A549 (cell line): ENCODE data around the gene KRT16. TPM values are rescaled to one million over a fixed set of nuclear protein-coding genes. Genes with fewer than 3 reads are reported as not detected.
A peak's percentile ranks its signal among the peaks of the same experiment; 100 is the strongest.

ENCODE experiments used
- ATAC-seq, 2 experiments: fragments of 200-7000 bp in 1 of 2; fragments of >200 bp in 1 of 2; cut with Nextera tagmentation in 1 of 2; cut with Tn5 transposase in 1 of 2; 3 replicates each; pipeline versions ENCODE4 v1.8.0 to v1.9.1; 2018 to 2020; ENCODE audit warnings: mild to moderate bottlenecking in 1 of 2, moderate library complexity in 1 of 2
- CTCF ChIA-PET: fragments of 300-600 bp; sonication (Branson Sonifier 250); formaldehyde crosslinking; extraction: SDS; loops from one replicate; lab custom pipeline; 2021; ENCODE audit warnings: antibody characterized with exemption, inconsistent platforms; lab: Yijun Ruan, JAX
- POLR2A ChIA-PET: fragments of 350-600 bp; formaldehyde crosslinking; extraction: SDS; loops from one replicate; lab custom pipeline; 2021; ENCODE audit warnings: antibody characterized with exemption, inconsistent platforms; lab: Yijun Ruan, JAX
- DNase-seq, 2 experiments: peaks; one replicate each; pipeline versions ENCODE4 v3.0.0 to v3.0.0-alpha.2; 2011 to 2016; ENCODE audit warnings: low read depth in 1 of 2, low spot score in 1 of 2
- FAIRE-seq: peaks from 2 replicates; lab custom pipeline; 2011; peaks lifted over from hg19 to GRCh38; lab: Jason Lieb, UNC
- H3K27ac ChIP-seq, 2 experiments: fragments of >200 bp; sonication (Bioruptor Twin); formaldehyde crosslinking; 3 replicates each; pipeline ENCODE4 v1.5.1; 2016 to 2017
- H3K4me1 ChIP-seq: fragments of >200 bp; sonication (Bioruptor Twin); formaldehyde crosslinking; 3 replicates; pipeline ENCODE4 v1.6.1; 2016
- H3K4me2 ChIP-seq: fragments of >200 bp; sonication (Bioruptor Twin); formaldehyde crosslinking; 3 replicates; pipeline ENCODE4 v1.6.1; 2016
- H3K4me3 ChIP-seq: fragments of >200 bp; sonication (Bioruptor Twin); formaldehyde crosslinking; 3 replicates; pipeline ENCODE4 v1.5.1; 2016
- H3K9me3 ChIP-seq: fragments of >200 bp; sonication (Bioruptor Twin); formaldehyde crosslinking; 3 replicates; pipeline ENCODE4 v1.6.1; 2016
- BHLHE40 ChIP-seq: IDR thresholded peaks from 2 replicates; pipeline ENCODE4 v1.6.1; 2012; ENCODE audit warnings: low read depth, low read length, inconsistent platforms
- CBX2 ChIP-seq: fragments of 200-600 bp; sonication (generic); IDR thresholded peaks from 2 replicates; pipeline ENCODE4 v1.6.1; 2016; ENCODE audit warnings: low read depth, mild to moderate bottlenecking, borderline replicate concordance
- CBX8 ChIP-seq: fragments of 200-600 bp; sonication (generic); IDR thresholded peaks from 2 replicates; pipeline ENCODE4 v1.6.1; 2016
- CHD2 ChIP-seq: fragments of 150-350 bp; IDR thresholded peaks from 2 replicates; pipeline ENCODE4 v1.6.1; 2014; ENCODE audit warnings: low read length; ENCODE audit not compliant: partially characterized antibody
- CHD4 ChIP-seq: fragments of 200-600 bp; sonication (generic); IDR thresholded peaks from 2 replicates; pipeline ENCODE4 v1.6.1; 2016; ENCODE audit warnings: antibody characterized with exemption, mild to moderate bottlenecking, borderline replicate concordance
- ESRRA ChIP-seq: fragments of 150-350 bp; IDR thresholded peaks from 2 replicates; pipeline ENCODE4 v1.6.1; 2014; ENCODE audit warnings: mild to moderate bottlenecking, low read length, borderline replicate concordance
- FOSL2 ChIP-seq, 2 experiments: fragments of 450-650 bp in 1 of 2; fragments of >200 bp in 1 of 2; sonication (Bioruptor Twin) in 1 of 2; formaldehyde crosslinking; IDR thresholded peaks; 2 replicates each; pipeline versions ENCODE4 v1.5.0 to v1.6.1; 2016 to 2020; ENCODE audit warnings: mild to moderate bottlenecking in 1 of 2, moderate library complexity in 1 of 2
- HDAC2 ChIP-seq: fragments of 200-600 bp; sonication (generic); IDR thresholded peaks from 2 replicates; pipeline ENCODE4 v1.6.1; 2016
- HEYL ChIP-seq: fragments of 250-450 bp; sonication (Bioruptor Pico); IDR thresholded peaks from 2 replicates; pipeline ENCODE4 v1.8.0; 2021; ENCODE audit warnings: mild to moderate bottlenecking, moderate library complexity
- HOXA7 ChIP-seq: fragments of 250-450 bp; sonication (Bioruptor Pico); IDR thresholded peaks from 2 replicates; pipeline ENCODE4 v1.5.0; 2020; ENCODE audit warnings: mild to moderate bottlenecking, moderate library complexity
- HOXB13 ChIP-seq: fragments of 250-450 bp; sonication (Bioruptor Pico); IDR thresholded peaks from 2 replicates; pipeline ENCODE4 v1.5.0; 2020; ENCODE audit warnings: low read depth, mild to moderate bottlenecking, moderate library complexity
- HOXB5 ChIP-seq: fragments of 250-450 bp; sonication (Bioruptor Pico); IDR thresholded peaks from 2 replicates; pipeline ENCODE4 v1.5.0; 2020; ENCODE audit warnings: mild to moderate bottlenecking, moderate library complexity
- MAFK ChIP-seq: fragments of 450-650 bp; IDR thresholded peaks from 2 replicates; pipeline ENCODE4 v1.6.1; 2014; ENCODE audit not compliant: partially characterized antibody
- MAZ ChIP-seq: fragments of 150-350 bp; IDR thresholded peaks from 2 replicates; pipeline ENCODE4 v1.6.1; 2014; ENCODE audit warnings: antibody characterized with exemption, low read depth, low read length, borderline replicate concordance
- MYC ChIP-seq: IDR thresholded peaks from 2 replicates; pipeline ENCODE4 v1.6.1; 2012; ENCODE audit warnings: mild to moderate bottlenecking, inconsistent platforms, low read length, improper control_type of control experiment, borderline replicate concordance
- PHF8 ChIP-seq: fragments of 200-600 bp; sonication (generic); IDR thresholded peaks from 2 replicates; pipeline ENCODE4 v1.6.1; 2016; ENCODE audit warnings: low read depth, mild to moderate bottlenecking, antibody characterized with exemption, moderate library complexity, borderline replicate concordance
- POLR2A ChIP-seq: IDR thresholded peaks from 2 replicates; pipeline ENCODE4 v1.6.1; 2012; ENCODE audit warnings: mild to moderate bottlenecking, low read length
- RCOR1 ChIP-seq: fragments of 150-350 bp; IDR thresholded peaks from 2 replicates; pipeline ENCODE4 v1.6.1; 2014; ENCODE audit warnings: antibody characterized with exemption, low read length, low read depth
- SMC3 ChIP-seq: fragments of >200 bp; sonication (Bioruptor Twin); formaldehyde crosslinking; IDR thresholded peaks from 3 replicates; pipeline ENCODE4 v1.6.1; 2018; ENCODE audit warnings: inconsistent platforms
- TFCP2L1 ChIP-seq: fragments of 250-450 bp; sonication (Bioruptor Pico); IDR thresholded peaks from 2 replicates; pipeline ENCODE4 v1.5.0; 2021; ENCODE audit warnings: mild to moderate bottlenecking
- ZC3H11A ChIP-seq: fragments of 450-650 bp; IDR thresholded peaks from 2 replicates; pipeline ENCODE4 v1.6.1; 2014; ENCODE audit warnings: antibody characterized with exemption, mild to moderate bottlenecking
- ZSCAN20 ChIP-seq: fragments of 250-450 bp; sonication (Bioruptor Pico); IDR thresholded peaks from 2 replicates; pipeline ENCODE4 v1.8.0; 2022; ENCODE audit warnings: mild to moderate bottlenecking, moderate library complexity
- WGBS: methylation state at CpG from one replicate; pipeline ENCODE4 v1.1.6; 2017; ENCODE audit errors: missing lambda C conversion rate; 5-methylcytosine and 5-hydroxymethylcytosine counted together
- polyA plus RNA-seq, 4 experiments: library from polyadenylated mRNA; depleted of rRNA in 3 of 4; stranded (reverse); fragments of >200 nt; fragmentation: RNase III in 1 of 4; extraction: RNeasy Plus Mini Kit Qiagen cat#74134 plus additional on column Dnase treatment in 1 of 4; gene quantifications; 2 replicates in 3 of 4; 3 replicates in 1 of 4; pipeline ENCODE4 v1.2.3, GENCODE V29; 2011 to 2017
- TF ChIP-seq, protein P1 (sequence below): IDR thresholded peaks from 2 replicates; pipeline ENCODE4 v1.6.1; 2012; ENCODE audit warnings: low read depth, borderline replicate concordance
- TF ChIP-seq, protein P2 (sequence below): fragments of >200 bp; sonication (Bioruptor Twin); formaldehyde crosslinking; IDR thresholded peaks from 3 replicates; pipeline ENCODE4 v1.5.1; 2016
- TF ChIP-seq, protein P3 (sequence below): fragments of 450-650 bp; IDR thresholded peaks from 2 replicates; pipeline ENCODE4 v1.6.1; 2014; ENCODE audit warnings: antibody characterized with exemption
- TF ChIP-seq, protein P4 (sequence below): fragments of 150-350 bp; IDR thresholded peaks from 2 replicates; pipeline ENCODE4 v1.6.1; 2014; ENCODE audit warnings: low read depth, mild to moderate bottlenecking, low read length
- TF ChIP-seq, protein P5 (sequence below): fragments of >200 bp; sonication (Bioruptor Twin); formaldehyde crosslinking; IDR thresholded peaks from 2 replicates; pipeline ENCODE4 v1.6.1; 2016
- TF ChIP-seq, protein P6 (sequence below): fragments of 250-450 bp; sonication (Bioruptor Pico); IDR thresholded peaks from 2 replicates; pipeline ENCODE4 v1.5.0; 2021; ENCODE audit warnings: mild to moderate bottlenecking, moderate library complexity, borderline replicate concordance

Gene KRT16
- polyA plus RNA-seq, 2 of the 4 experiments (the other 2 are of a cell fraction) = 0.28 TPM; not detected in 1

DNA sequence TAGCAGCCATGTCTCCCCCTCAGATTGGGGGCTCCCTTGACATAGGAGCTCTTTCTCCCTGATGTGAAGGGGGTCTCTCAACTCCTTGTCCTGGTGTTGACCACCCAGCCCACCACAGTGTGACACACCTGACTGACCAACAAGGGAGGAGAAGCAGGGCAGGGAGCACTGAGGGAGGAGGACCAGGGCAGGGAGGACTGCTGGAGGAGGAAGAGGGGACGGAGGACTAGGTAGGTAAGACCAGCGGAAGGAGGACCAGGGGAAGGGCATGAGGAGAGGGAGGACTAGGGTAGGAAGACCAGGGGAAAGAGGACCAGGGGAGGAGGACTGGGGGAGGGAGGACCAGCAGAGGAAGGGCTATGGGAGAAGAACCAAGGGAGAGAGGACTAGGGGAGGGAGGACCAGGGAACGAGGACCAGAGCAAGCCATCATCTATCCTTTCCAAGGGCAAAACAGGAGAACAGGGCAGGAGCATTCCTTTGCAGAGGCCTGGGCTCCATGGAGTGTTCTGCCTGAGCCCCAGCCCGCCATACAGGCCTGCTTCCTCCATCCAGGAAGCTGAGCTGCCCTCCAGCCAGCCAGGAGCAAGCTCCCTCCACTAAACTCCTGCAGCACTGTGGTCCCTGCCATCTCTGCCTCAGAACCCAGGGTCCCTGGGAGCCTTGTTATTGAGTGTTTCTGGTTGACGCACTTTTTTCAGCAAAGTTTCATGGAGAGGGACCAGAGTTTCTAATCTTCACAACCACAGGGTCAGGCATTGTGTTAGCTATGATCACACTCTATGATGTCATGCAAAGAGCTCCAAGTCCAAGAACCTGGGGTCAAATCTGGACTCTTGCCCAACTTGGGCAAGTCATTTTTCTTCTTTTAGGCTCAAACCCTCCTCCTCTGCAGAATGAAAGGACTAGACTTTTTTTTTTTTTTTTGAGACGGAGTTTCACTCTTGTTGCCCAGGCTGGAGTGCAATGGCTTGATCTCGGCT, 27.2 kb upstream of the KRT16 start:
- TF ChIP-seq CBX2 = no peak
- no peak for TF ChIP-seq MAFK
- no peak for TF ChIP-seq RCOR1
- TF ChIP-seq BHLHE40 = no peak
- TF ChIP-seq HEYL = no peak
- TF ChIP-seq SMC3 = no peak
- TF ChIP-seq ZC3H11A = no peak
- TF ChIP-seq, protein P1, sequence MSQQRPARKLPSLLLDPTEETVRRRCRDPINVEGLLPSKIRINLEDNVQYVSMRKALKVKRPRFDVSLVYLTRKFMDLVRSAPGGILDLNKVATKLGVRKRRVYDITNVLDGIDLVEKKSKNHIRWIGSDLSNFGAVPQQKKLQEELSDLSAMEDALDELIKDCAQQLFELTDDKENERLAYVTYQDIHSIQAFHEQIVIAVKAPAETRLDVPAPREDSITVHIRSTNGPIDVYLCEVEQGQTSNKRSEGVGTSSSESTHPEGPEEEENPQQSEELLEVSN = no peak
- TF ChIP-seq PHF8 = no peak
- TF ChIP-seq, protein P2, sequence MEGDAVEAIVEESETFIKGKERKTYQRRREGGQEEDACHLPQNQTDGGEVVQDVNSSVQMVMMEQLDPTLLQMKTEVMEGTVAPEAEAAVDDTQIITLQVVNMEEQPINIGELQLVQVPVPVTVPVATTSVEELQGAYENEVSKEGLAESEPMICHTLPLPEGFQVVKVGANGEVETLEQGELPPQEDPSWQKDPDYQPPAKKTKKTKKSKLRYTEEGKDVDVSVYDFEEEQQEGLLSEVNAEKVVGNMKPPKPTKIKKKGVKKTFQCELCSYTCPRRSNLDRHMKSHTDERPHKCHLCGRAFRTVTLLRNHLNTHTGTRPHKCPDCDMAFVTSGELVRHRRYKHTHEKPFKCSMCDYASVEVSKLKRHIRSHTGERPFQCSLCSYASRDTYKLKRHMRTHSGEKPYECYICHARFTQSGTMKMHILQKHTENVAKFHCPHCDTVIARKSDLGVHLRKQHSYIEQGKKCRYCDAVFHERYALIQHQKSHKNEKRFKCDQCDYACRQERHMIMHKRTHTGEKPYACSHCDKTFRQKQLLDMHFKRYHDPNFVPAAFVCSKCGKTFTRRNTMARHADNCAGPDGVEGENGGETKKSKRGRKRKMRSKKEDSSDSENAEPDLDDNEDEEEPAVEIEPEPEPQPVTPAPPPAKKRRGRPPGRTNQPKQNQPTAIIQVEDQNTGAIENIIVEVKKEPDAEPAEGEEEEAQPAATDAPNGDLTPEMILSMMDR = no peak
- TF ChIP-seq HOXB13 (CRISPR knock-in tag) = no peak
- no peak for TF ChIP-seq FOSL2 (IDR thresholded peaks at IDR 0.05)
- TF ChIP-seq FOSL2 (CRISPR knock-in tag; IDR thresholded peaks at IDR 0.05) = no peak
- TF ChIP-seq, protein P3, sequence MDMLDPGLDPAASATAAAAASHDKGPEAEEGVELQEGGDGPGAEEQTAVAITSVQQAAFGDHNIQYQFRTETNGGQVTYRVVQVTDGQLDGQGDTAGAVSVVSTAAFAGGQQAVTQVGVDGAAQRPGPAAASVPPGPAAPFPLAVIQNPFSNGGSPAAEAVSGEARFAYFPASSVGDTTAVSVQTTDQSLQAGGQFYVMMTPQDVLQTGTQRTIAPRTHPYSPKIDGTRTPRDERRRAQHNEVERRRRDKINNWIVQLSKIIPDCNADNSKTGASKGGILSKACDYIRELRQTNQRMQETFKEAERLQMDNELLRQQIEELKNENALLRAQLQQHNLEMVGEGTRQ = no peak
- TF ChIP-seq, protein P4, sequence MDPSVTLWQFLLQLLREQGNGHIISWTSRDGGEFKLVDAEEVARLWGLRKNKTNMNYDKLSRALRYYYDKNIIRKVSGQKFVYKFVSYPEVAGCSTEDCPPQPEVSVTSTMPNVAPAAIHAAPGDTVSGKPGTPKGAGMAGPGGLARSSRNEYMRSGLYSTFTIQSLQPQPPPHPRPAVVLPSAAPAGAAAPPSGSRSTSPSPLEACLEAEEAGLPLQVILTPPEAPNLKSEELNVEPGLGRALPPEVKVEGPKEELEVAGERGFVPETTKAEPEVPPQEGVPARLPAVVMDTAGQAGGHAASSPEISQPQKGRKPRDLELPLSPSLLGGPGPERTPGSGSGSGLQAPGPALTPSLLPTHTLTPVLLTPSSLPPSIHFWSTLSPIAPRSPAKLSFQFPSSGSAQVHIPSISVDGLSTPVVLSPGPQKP = no peak
- no peak for TF ChIP-seq POLR2A
- no peak for TF ChIP-seq ESRRA
- no peak for TF ChIP-seq HDAC2
- CTCF ChIA-PET = interaction anchor here (0.7 to 18.4 kb wide), 8 partner anchors 8 to 779 kb away, joined by 3 to 678 read pairs (median 12); no protein-coding TSS in a partner anchor
- H3K27ac ChIP-seq = no peak overlapping the region
- no peak overlapping the region for H3K4me2 ChIP-seq
- DNase-seq = no peak
- peak in 1 of 2 experiments; percentile 11; a peak in 2 of 6 replicates for ATAC-seq
- 85% methylated on average over 7 of the region's 7 CpGs for WGBS
- no peaks in the 10 kb centered on the region for H3K4me1 ChIP-seq
- H3K4me3 ChIP-seq = no peak overlapping the region
- no peak for FAIRE-seq
- no peaks in the 10 kb centered on the region for H3K9me3 ChIP-seq
- POLR2A ChIA-PET = no interaction called here

DNA sequence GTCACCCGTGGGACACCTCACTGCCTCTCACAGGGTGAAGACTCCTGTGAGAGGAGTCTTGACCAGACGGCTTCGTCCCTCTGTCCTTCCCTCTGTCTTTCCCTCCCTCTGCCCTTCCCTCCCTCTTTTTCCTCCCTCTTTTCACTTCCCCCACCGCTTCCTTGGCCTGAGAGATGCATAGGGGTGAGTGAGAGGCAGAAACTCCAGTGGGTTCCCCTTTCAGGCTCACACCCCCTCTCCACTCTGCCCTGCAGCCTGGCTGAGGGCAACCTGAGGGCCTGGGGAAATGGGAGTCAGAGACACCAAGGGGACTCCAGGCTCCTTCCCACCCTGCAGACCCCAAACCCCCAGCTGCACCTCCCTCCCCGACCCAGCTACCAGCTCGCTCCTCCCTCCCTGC, 26.4 kb upstream of the KRT16 start:
- CTCF ChIA-PET = interaction anchor here (1.1 to 18.4 kb wide), 4 partner anchors 9 to 90 kb away, joined by 5 to 678 read pairs (median 14); no protein-coding TSS in a partner anchor
- Histone ChIP-seq H3K4me2 (no peak overlapping the region), H3K4me3 (no peak overlapping the region), H3K27ac (no peak overlapping the region), H3K9me3 (no peaks in the 10 kb centered on the region), H3K4me1 (no peaks in the 10 kb centered on the region)
- ATAC-seq (no peak), FAIRE-seq (no peak)
- 81% methylated on average over 6 of the region's 6 CpGs for WGBS
- TF ChIP-seq, protein P3 = no peak
- TF ChIP-seq CBX8 = no peak
- TF ChIP-seq, protein P5, sequence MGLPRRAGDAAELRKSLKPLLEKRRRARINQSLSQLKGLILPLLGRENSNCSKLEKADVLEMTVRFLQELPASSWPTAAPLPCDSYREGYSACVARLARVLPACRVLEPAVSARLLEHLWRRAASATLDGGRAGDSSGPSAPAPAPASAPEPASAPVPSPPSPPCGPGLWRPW = no peak
- TF ChIP-seq ESRRA = no peak
- no peak for TF ChIP-seq MAZ
- TF ChIP-seq CHD4 = no peak
- TF ChIP-seq HOXB5 (CRISPR knock-in tag) = no peak
- no peak for TF ChIP-seq CHD2
- no peak for TF ChIP-seq TFCP2L1 (CRISPR knock-in tag)
- TF ChIP-seq BHLHE40 = no peak
- no peak for TF ChIP-seq HOXA7 (CRISPR knock-in tag)
- TF ChIP-seq, protein P6, sequence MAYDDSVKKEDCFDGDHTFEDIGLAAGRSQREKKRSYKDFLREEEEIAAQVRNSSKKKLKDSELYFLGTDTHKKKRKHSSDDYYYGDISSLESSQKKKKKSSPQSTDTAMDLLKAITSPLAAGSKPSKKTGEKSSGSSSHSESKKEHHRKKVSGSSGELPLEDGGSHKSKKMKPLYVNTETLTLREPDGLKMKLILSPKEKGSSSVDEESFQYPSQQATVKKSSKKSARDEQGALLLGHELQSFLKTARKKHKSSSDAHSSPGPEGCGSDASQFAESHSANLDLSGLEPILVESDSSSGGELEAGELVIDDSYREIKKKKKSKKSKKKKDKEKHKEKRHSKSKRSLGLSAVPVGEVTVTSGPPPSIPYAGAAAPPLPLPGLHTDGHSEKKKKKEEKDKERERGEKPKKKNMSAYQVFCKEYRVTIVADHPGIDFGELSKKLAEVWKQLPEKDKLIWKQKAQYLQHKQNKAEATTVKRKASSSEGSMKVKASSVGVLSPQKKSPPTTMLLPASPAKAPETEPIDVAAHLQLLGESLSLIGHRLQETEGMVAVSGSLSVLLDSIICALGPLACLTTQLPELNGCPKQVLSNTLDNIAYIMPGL (CRISPR knock-in tag) = no peak
- no peak for TF ChIP-seq MYC
- TF ChIP-seq HEYL = no peak
- no peak for TF ChIP-seq ZSCAN20
- TF ChIP-seq, all 56 proteins: peak for 0
- DNase-seq = no peak
- POLR2A ChIA-PET = no interaction called here
